Fibroblast of lung (primary cell): ENCODE measurements around the gene ZEB2. TPM values are rescaled to one million over a fixed set of nuclear protein-coding genes. Genes with fewer than 3 reads are reported as not detected.

Experiments used
- DNase-seq, 2 donors: peaks; one replicate each; pipeline versions ENCODE4 v3.0.0 to v3.0.0-alpha.2; 2010; ENCODE audit warnings: low read depth in 2 of 2
- H2AFZ ChIP-seq: 2 replicates; pipeline ENCODE4 v1.5.1; 2012; ENCODE audit warnings: low read length, control low read depth, inconsistent platforms
- H3K27ac ChIP-seq: 2 replicates; pipeline ENCODE4 v1.5.1; 2011; ENCODE audit warnings: low read length, control low read depth; ENCODE audit not compliant: insufficient read depth
- H3K27me3 ChIP-seq: 2 replicates; pipeline ENCODE4 v1.5.1; 2011; ENCODE audit warnings: mild to moderate bottlenecking, low read length; ENCODE audit not compliant: control insufficient read depth, insufficient read depth
- H3K36me3 ChIP-seq: 2 replicates; pipeline ENCODE4 v1.5.1; 2011; ENCODE audit warnings: low read length; ENCODE audit not compliant: control insufficient read depth, insufficient read depth
- H3K4me1 ChIP-seq: 2 replicates; pipeline ENCODE4 v1.5.1; 2011; ENCODE audit warnings: low read length; ENCODE audit not compliant: control insufficient read depth, insufficient read depth; ENCODE audit errors: extremely low read depth
- H3K4me2 ChIP-seq: 2 replicates; pipeline ENCODE4 v1.5.1; 2011; ENCODE audit warnings: low read length, control low read depth; ENCODE audit not compliant: insufficient read depth; ENCODE audit errors: extremely low read depth
- H3K4me3 ChIP-seq, 4 experiments: fragments of 200-600 bp in 1 of 4; sonication (generic) in 1 of 4; replicated peaks in 1 of 4; 2 replicates each; pipeline ENCODE4 v1.5.1; 2011 to 2016; ENCODE audit warnings: low read length in 4 of 4, low read depth in 3 of 4, mild to moderate bottlenecking in 3 of 4, control low read depth in 2 of 4, inconsistent platforms in 1 of 4, mixed read lengths in 1 of 4; ENCODE audit not compliant: insufficient read depth in 1 of 4; ENCODE audit errors: control extremely low read depth in 1 of 4
- H3K79me2 ChIP-seq: 2 replicates; pipeline ENCODE4 v1.5.1; 2012; ENCODE audit warnings: mild to moderate bottlenecking, low read length, inconsistent platforms; ENCODE audit not compliant: control insufficient read depth, insufficient read depth
- H3K9ac ChIP-seq: 2 replicates; pipeline ENCODE4 v1.5.1; 2011; ENCODE audit warnings: mild to moderate bottlenecking, low read length, control low read depth; ENCODE audit not compliant: insufficient read depth
- H3K9me3 ChIP-seq: 2 replicates; pipeline ENCODE4 v1.5.1; 2012; ENCODE audit warnings: low read depth, low read length; ENCODE audit not compliant: control insufficient read depth, insufficient read depth
- H4K20me1 ChIP-seq: 2 replicates; pipeline ENCODE4 v1.5.1; 2011; ENCODE audit warnings: low read length; ENCODE audit not compliant: control insufficient read depth, insufficient read depth; ENCODE audit errors: extremely low read depth
- EZH2 ChIP-seq: IDR thresholded peaks from 2 replicates; pipeline ENCODE4 v1.5.1; 2012; ENCODE audit warnings: low read length, control low read depth, mild to moderate bottlenecking; ENCODE audit errors: missing control alignments
- polyA plus RNA-seq, 2 donors: library from polyadenylated mRNA; depleted of rRNA in 1 of 2; stranded (reverse) in 1 of 2; unstranded in 1 of 2; fragments of >200 nt; gene quantifications; 2 replicates each; pipeline ENCODE4 v1.2.1, GENCODE V29; 2011 to 2012; ENCODE audit warnings: missing spikeins in 1 of 2
- total RNA-seq: library from RNA; depleted of rRNA; stranded (reverse); fragments of >200 nt; gene quantifications from 2 replicates; pipeline ENCODE4 v1.2.1, GENCODE V29; 2014
- TF ChIP-seq, protein P1 (sequence below), 2 donors: IDR thresholded peaks in 1 of 2; conservative IDR thresholded peaks in 1 of 2; 1 replicate in 1 of 2; 2 replicates in 1 of 2; pipeline ENCODE4 v1.5.1; 2011 to 2012; ENCODE audit warnings: low read length in 2 of 2, control low read depth in 1 of 2, inconsistent platforms in 1 of 2, low read depth in 1 of 2, mild to moderate bottlenecking in 1 of 2

The ZEB2 gene
- total and polyA plus RNA-seq, 2 donors (not counting 1 experiment from before 2014, with no cell fraction given) = 91.0 to 130 TPM

DNA sequence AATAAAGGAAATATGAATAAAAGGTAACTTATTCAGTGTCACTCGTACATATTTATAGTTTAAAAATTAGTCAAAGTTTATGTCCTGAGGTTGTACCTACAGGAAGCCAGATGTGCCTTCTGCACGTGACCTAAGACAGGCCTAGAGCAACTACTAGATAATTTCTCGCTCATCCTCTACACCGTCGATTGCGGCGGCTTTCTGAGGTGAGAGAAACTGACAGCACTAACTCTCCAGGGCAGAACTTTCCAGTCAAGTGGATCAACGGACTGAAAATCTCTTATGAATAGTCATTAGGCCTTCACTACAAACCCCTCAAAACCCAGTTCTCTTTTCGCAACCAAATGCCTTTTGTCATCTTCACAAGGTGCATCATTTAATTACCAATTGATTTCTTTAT, 54.2 kb downstream of the ZEB2 start:
- Histone ChIP-seq H3K4me2 (no peak overlapping the region), H4K20me1 (no peaks in the 10 kb centered on the region), H3K9ac (no peak overlapping the region), H3K79me2 (peaks cover 75% of the 10 kb centered on the region), H3K9me3 (no peaks in the 10 kb centered on the region), H3K27ac (no peak overlapping the region), H3K27me3 (no peaks in the 10 kb centered on the region), H3K36me3 (no peaks in the 10 kb centered on the region), H3K4me1 (peaks cover 10% of the 10 kb centered on the region), H3K4me3 (no peak overlapping the region), H2AFZ (no peak overlapping the region)
- no peak for DNase-seq
- TF ChIP-seq EZH2 = no peak
- TF ChIP-seq, protein P1, sequence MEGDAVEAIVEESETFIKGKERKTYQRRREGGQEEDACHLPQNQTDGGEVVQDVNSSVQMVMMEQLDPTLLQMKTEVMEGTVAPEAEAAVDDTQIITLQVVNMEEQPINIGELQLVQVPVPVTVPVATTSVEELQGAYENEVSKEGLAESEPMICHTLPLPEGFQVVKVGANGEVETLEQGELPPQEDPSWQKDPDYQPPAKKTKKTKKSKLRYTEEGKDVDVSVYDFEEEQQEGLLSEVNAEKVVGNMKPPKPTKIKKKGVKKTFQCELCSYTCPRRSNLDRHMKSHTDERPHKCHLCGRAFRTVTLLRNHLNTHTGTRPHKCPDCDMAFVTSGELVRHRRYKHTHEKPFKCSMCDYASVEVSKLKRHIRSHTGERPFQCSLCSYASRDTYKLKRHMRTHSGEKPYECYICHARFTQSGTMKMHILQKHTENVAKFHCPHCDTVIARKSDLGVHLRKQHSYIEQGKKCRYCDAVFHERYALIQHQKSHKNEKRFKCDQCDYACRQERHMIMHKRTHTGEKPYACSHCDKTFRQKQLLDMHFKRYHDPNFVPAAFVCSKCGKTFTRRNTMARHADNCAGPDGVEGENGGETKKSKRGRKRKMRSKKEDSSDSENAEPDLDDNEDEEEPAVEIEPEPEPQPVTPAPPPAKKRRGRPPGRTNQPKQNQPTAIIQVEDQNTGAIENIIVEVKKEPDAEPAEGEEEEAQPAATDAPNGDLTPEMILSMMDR (conservative IDR thresholded peaks at IDR 0.05 in 1 of 2, IDR thresholded peaks at IDR 0.05 in 1 of 2; ENCODE audit: low read depth in 1 of 2, low read length in 2 of 2) = no peak

DNA sequence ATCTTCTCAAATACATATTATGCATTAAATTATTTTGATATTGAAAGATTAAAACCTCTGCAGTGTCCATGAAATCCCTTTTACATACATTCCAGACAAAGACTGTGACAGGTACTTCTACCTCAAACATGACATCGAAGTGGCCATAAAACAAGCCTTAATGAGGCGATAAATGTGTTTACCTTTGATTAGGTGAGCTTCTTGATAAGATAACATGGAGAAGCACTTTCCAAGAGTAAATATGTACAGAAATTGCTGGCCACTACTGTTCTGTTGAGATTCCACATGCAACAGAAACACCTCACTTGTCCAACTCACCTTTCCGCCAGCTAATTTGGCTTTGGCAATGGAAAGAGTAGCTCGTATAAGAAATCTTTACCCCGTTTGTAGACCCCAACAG, 55.2 kb downstream of the ZEB2 start:
- no peak overlapping the region for H3K27ac ChIP-seq
- no peaks in the 10 kb centered on the region for H3K27me3 ChIP-seq
- no peak overlapping the region for H2AFZ ChIP-seq
- TF ChIP-seq EZH2 = no peak
- H3K4me3 ChIP-seq = no peak overlapping the region
- DNase-seq = no peak
- H3K36me3 ChIP-seq = no peaks in the 10 kb centered on the region
- H3K4me1 ChIP-seq = peaks cover 10% of the 10 kb centered on the region
- no peaks in the 10 kb centered on the region for H3K9me3 ChIP-seq
- no peaks in the 10 kb centered on the region for H4K20me1 ChIP-seq
- no peak overlapping the region for H3K9ac ChIP-seq
- H3K4me2 ChIP-seq = no peak overlapping the region
- peaks cover 74% of the 10 kb centered on the region for H3K79me2 ChIP-seq

DNA sequence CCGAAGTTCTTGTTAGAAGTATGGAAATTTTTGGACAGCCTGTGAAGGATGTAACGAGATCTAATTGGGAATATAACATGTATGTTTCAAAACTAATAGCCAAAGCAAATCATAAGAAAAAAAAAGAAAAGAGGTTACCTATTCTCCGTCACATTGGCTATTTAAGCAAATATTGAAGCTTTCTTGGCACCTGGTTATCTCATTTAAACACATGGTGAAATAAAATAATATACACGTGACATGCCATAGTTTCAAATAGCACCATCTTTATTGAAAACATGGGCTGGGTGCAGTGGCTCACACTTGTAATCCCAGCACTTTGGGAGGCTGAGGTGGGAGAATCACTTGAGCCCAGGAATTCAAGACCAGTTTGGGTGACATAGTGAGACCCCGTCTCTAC, 56.7 kb downstream of the ZEB2 start:
- DNase-seq = no peak
- Histone ChIP-seq H3K4me3 (no peak overlapping the region), H3K36me3 (no peaks in the 10 kb centered on the region), H3K4me1 (peaks cover 15% of the 10 kb centered on the region), H4K20me1 (no peaks in the 10 kb centered on the region), H3K27me3 (no peaks in the 10 kb centered on the region), H3K79me2 (peaks cover 79% of the 10 kb centered on the region), H3K9ac (no peak overlapping the region), H3K27ac (no peak overlapping the region), H3K4me2 (no peak overlapping the region), H3K9me3 (no peaks in the 10 kb centered on the region), H2AFZ (no peak overlapping the region)
- no peak for TF ChIP-seq EZH2
- TF ChIP-seq, protein P1 (conservative IDR thresholded peaks at IDR 0.05 in 1 of 2, IDR thresholded peaks at IDR 0.05 in 1 of 2; ENCODE audit: low read depth in 1 of 2, low read length in 2 of 2) = no peak
